Osteocyte (in vitro differentiated cells): ENCODE data around the gene FADS6. TPM values are rescaled to one million over a fixed set of nuclear protein-coding genes. Genes with fewer than 3 reads are reported as not detected.

Experiments
- DNase-seq: peaks from one replicate; pipeline ENCODE4 v3.0.0; 2021; ENCODE audit warnings: mixed read lengths; ENCODE audit not compliant: unreplicated experiment; ENCODE audit errors: extremely low spot score
- H3K27ac Mint-ChIP-seq: one replicate; pipeline ENCODE4 v1.8.0; 2021; ENCODE audit warnings: mild to moderate bottlenecking, mixed read lengths; ENCODE audit not compliant: unreplicated experiment
- H3K27me3 Mint-ChIP-seq: one replicate; pipeline ENCODE4 v1.8.0; 2021; ENCODE audit warnings: mixed read lengths; ENCODE audit not compliant: unreplicated experiment
- H3K36me3 Mint-ChIP-seq: one replicate; pipeline ENCODE4 v1.8.0; 2021; ENCODE audit warnings: mixed read lengths; ENCODE audit not compliant: unreplicated experiment
- H3K4me1 Mint-ChIP-seq: one replicate; pipeline ENCODE4 v1.8.0; 2021; ENCODE audit warnings: mixed read lengths; ENCODE audit not compliant: unreplicated experiment
- H3K4me3 Mint-ChIP-seq: one replicate; pipeline ENCODE4 v1.8.0; 2021; ENCODE audit warnings: mild to moderate bottlenecking, moderate library complexity, mixed read lengths; ENCODE audit not compliant: unreplicated experiment
- H3K9me3 Mint-ChIP-seq: one replicate; pipeline ENCODE4 v1.8.0; 2021; ENCODE audit warnings: mixed read lengths; ENCODE audit not compliant: unreplicated experiment
- CTCF ChIP-seq: fragments of 200-600 bp; sonication (generic); IDR thresholded peaks from 2 replicates; pipeline ENCODE4 v1.5.0; 2021; ENCODE audit warnings: antibody characterized with exemption, mild to moderate bottlenecking, moderate library complexity
- total RNA-seq: library from RNA; stranded (reverse); gene quantifications from 2 replicates; pipeline ENCODE4 v1.2.1, GENCODE V29; 2021

FADS6 gene
- total RNA-seq, 1 donor from 2014 or later, result not detected

GRCh38 chr17:74920306-74920620 is 26.8 kb upstream of the FADS6 start:
- Mint-ChIP-seq H3K36me3 (no peaks in the 10 kb centered on the region), H3K27me3 (peaks cover 22% of the 10 kb centered on the region)
- no peak for DNase-seq

GRCh38 chr17:74919440-74920305 is 26.2 kb upstream of the FADS6 start:
- no peak for DNase-seq
- Mint-ChIP-seq H3K9me3 (no peaks in the 10 kb centered on the region), H3K27me3 (peaks cover 16% of the 10 kb centered on the region)

More at GRCh38 chr17:74920306-74920620, 26.8 kb upstream of the FADS6 start:
- H3K9me3 Mint-ChIP-seq, result no peaks in the 10 kb centered on the region
- H3K4me1 Mint-ChIP-seq, result peaks cover 2% of the 10 kb centered on the region
- H3K4me3 Mint-ChIP-seq, result no peak overlapping the region
- TF ChIP-seq CTCF, result no peak
- H3K27ac Mint-ChIP-seq, result no peak overlapping the region

GRCh38 chr17:74918906-74919305 is 25.5 kb upstream of the FADS6 start:
- Mint-ChIP-seq H3K36me3 (no peaks in the 10 kb centered on the region), H3K4me1 (peaks cover 2% of the 10 kb centered on the region), H3K9me3 (no peaks in the 10 kb centered on the region), H3K27me3 (peaks cover 11% of the 10 kb centered on the region), H3K27ac (no peak overlapping the region), H3K4me3 (no peak overlapping the region)
- no peak for TF ChIP-seq CTCF
- DNase-seq, result no peak

More at GRCh38 chr17:74919440-74920305, 26.2 kb upstream of the FADS6 start:
- no peak overlapping the region for H3K4me3 Mint-ChIP-seq
- H3K4me1 Mint-ChIP-seq, result peaks cover 2% of the 10 kb centered on the region
- no peaks in the 10 kb centered on the region for H3K36me3 Mint-ChIP-seq
- no peak overlapping the region for H3K27ac Mint-ChIP-seq
- no peak for TF ChIP-seq CTCF

GRCh38 chr17:74917430-74917829 is 24.0 kb upstream of the FADS6 start:
- Mint-ChIP-seq H3K9me3 (no peaks in the 10 kb centered on the region), H3K4me1 (no peaks in the 10 kb centered on the region), H3K27me3 (peaks cover 7% of the 10 kb centered on the region), H3K4me3 (no peak overlapping the region), H3K36me3 (no peaks in the 10 kb centered on the region), H3K27ac (no peak overlapping the region)
- no peak for DNase-seq
- TF ChIP-seq CTCF, result no peak

- no peak overlapping the region for H3K27ac Mint-ChIP-seq
- no peaks in the 10 kb centered on the region for H3K9me3 Mint-ChIP-seq
- no peak for DNase-seq
- no peak for TF ChIP-seq CTCF
- no peak overlapping the region for H3K4me3 Mint-ChIP-seq
- H3K4me1 Mint-ChIP-seq, result no peaks in the 10 kb centered on the region
- no peaks in the 10 kb centered on the region for H3K36me3 Mint-ChIP-seq
- H3K27me3 Mint-ChIP-seq, result peaks cover 8% of the 10 kb centered on the region
Measured at GRCh38 chr17:74916851-74917199, 23.4 kb upstream of the FADS6 start.
